GM19240 (cell line): ENCODE data around the gene ADRB2.

Experiments used
- DNase-seq: peaks from one replicate; pipeline ENCODE4 v3.0.0; 2011; ENCODE audit warnings: low spot score; ENCODE audit not compliant: insufficient read length

The ADRB2 gene

DNA sequence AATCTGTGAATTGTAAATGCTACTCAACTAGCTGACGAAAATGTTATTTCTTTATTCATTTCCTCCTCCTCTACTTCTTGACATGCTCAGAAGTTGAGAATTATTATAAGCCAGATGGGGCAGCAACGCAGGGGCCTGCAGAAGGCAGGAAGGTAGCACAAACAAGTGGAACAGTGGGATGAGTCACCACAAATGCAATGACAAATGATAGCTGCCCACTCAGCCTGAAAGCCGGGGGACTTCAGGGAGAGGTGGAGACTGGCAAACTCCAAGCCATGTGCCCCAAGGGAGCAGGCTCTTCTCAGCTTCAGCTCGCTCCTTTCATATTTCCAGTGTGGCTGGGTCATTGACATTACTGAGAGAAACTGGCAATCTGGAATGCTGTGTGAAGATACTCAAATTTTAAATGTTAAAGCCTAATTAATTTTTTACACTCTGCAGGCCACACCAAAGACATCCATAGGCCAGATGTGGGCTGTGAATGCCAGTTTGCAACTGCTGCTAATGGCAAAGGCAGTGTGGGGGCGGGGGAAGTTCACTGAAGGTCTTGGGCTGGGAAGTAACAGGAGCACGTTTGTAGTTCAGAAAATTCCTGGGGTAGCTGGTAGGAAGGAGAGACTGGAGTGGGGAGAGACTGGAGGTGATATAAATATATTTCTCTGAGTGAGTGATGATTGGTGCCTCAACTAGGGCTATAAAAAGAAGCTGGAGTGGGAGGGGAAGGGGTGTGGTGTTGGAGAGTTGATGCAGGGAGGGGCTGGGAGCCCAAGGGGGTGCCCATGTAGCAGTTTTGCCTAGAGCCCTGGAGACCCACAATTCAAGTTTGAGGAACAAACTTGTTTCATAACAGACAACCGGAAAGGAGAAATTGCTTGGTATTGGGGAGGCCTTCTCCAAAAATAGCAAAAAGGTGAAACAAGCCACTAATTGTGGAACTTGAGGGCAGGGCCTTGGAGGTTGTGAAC is 20.8 kb upstream of the ADRB2 start:
- DNase-seq, result no peak

DNA sequence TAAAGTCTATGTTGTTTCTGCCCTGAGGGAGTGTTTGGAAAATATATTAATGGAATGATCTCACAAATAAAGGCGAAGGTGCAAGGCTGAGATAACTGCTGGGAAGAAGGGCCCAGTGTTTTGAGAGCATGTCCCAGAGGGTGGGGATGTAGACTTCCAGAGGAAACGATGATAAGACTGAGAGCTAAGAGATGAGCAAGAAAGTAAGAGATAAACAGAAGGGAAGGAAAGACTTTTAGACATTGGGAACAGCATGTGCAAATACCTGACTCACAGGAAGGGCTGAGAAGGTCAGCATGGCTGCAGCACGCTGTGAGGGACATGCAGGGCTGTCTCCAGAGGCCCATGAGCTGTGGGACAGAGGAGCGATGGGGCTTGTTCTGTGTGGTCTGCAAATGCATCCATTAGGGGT is 19.9 kb upstream of the ADRB2 start:
- DNase-seq, result no peak

DNA sequence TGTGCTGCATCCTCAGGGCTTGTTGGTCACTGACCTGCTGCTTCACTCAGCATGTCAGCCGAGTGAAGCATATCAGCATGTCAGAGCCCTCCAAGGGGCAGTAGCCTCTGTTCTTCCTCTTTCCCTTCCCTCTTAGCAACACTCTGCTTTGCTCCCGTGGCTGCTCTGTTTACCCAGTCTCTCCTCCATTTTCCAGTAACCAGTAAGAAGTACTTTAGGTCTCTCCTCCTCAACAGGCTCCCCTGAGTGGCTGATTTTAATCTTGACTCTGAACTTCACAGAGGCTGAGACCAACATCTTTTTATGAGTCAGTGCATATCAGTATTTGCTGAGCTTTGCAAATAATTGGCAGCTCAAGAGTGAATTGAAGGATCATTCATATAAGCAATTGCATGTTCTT is 18.6 kb upstream of the ADRB2 start:
- no peak for DNase-seq

DNA sequence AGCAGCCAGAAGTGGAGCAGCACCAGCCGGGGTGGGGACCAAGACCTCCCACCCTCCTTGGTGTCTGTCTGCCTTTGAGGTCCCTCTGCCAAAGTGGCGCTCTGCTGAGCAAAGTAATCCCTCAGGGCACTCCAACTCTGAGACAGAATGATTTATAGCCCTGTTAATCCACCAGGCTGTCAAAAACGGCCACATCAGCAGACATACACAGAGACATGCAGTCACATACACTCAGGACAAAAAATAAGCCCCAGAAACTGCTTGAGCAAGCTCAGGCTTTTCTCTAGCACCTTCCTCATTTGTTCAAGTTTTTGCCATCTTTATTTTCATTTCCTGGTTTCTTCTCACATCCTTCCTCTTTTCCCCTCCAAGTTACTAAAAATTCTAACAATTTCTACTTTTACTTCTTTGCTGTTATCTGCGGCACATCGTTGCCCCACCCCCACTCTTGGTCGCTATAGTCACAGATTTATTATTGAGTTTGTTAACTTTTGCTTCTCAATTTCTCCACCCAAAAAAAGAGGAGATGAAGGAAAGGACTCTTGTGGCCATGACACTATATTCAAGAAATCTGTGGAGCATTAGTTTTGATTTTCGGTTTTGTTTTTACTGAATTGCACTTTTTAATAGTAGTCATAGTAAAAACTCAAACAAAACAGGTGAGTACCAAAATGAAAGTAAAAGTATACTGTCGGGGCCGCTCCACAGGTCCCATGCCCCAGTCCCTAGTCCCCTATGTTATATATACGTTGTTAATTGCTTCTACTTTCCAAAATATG is 17.4 kb upstream of the ADRB2 start:
- no peak for DNase-seq

DNA sequence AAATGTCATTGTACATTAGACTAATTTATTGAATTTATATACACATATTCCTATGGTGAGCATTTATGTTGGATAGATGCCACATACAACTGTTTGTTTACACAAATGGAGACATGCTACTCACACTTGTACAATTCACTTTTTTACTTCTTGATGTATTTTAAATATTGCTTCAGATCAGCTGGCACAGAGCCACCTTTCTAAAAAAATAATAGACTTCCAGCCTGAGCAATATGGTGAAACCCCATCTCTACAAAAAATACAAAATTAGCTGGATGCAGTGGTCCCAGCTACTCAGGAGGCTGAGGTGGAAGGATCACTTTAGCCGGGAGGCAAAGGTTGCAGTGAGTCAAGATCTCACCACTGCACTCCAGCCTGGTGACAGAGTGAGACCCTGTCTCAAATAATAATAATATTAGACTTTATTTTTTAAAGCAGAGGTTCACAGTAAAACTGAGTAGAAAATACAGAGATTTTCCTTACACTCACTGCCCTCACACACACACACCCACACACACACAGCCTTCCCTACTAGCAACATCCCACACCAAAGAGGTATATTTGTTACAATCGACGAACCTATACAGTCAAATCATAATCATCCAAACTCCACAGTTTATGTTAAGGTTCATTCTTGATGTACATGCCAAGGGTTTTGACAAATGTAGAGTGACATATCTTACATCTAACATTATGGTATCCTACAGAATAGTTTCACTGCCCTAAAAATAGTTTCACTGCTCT is 16.5 kb upstream of the ADRB2 start:
- no peak for DNase-seq

DNA sequence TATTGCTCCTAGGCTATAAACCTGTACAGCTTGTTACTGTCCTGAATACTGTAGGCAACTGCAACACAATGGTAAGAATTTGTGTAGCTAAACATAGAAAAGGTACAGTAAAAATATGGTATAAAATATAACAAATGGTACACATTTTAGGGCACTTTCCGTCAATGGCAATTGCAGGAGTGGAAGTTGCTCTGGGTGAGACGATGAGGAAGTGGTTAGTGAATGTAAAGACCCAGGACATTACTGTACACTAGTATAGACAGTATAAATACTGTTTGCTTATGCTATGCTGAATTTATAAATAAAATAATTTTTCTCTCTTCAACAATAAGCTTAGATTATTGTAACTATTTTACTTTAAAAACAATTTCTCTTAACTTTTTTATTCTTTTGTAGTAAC is 15.6 kb upstream of the ADRB2 start:
- no peak for DNase-seq

DNA sequence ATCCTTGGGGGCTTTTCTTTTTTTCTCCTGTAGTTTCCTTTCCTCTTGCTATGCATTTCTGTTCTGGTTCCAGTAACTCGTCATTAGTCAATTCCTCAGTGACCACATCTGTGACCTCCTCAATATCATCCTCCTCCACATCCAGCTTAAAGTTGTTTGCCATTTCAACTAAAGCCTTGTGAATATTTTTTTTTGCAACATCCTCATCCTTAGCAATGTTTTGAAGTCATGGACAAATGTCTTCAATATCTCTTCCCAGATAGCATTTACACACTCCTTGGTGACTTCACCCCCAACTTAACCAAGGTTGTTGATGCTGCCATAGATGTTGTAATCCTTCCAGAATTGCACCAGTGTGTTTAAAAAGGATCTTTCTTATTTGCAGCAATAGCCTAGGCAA is 14.7 kb upstream of the ADRB2 start:
- DNase-seq, result no peak

DNA sequence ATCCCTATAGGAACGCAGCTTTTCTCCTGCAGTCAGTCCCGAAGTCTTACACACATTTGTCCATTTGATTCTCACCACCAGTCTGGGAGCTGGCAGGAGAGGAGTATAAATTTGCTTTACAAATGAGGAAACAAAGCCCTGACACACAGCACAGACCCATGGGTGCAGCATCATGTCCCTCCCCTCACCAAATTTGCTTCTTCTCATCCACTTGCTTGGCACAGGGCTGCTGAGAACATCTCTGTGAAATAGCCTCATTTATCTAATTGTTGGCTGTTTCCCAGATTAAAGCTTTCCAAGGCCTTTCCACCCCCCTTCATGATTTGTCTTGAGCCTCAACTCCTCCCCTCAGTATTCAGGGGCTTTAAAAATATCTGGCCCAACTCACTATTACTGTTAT is 11.3 kb upstream of the ADRB2 start:
- no peak for DNase-seq

DNA sequence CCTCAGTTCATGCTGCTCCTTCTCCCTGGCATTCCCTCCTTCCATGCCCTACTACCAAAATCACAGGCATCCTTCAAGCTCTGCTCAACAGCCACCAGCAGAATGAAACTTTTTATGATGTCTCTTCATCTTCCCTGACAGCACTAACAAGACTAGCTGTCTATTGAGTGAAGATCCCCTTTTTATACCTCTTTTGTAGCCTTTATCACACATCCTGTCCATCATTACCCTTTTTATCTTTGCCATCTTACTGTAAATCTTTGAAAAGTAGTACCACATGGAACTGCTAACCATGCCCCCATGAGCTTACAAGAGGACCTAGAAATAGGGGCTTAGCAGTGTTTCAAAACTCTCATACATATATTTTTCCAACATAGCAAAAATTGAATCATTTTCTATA is 10.8 kb upstream of the ADRB2 start:
- DNase-seq, result no peak

DNA sequence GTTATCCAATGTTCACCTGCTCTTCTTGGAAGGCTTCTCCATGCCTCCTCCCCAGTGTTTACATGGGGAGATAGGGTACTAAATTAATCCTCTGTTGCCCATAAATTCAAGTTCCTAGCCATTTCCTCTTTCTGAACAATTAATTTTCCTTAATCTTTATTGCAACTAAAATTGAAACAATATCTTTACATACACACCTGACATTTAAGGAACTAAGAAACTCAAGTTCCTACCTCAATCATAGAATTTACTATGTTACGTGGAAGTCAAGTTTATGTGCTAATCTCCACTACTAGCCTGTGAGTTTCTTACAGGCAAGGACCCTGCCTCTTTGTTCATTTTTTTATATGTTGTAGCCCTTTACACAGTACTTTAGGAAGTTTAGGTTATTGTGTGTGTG is 10.1 kb upstream of the ADRB2 start:
- DNase-seq, result no peak

DNA sequence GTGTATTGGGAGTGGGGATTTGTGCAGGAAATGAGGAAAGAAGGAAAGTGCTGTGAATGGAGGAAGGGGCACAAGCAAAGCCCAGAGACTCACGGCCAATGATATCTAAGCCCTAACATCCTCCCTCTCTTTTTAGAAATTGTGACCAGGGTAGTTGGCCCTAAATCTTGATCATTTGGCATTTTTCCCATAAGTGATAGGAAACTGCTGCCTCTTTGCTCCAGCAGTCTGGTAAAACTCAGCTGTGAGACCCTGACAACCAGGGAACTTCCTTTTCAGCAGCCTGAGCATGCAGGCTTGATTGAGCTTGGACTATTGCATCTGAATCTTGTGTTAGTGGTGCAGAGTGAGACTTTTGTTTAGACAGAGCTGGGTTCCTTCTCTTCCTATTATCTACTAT is 9.6 kb upstream of the ADRB2 start:
- DNase-seq, result no peak

DNA sequence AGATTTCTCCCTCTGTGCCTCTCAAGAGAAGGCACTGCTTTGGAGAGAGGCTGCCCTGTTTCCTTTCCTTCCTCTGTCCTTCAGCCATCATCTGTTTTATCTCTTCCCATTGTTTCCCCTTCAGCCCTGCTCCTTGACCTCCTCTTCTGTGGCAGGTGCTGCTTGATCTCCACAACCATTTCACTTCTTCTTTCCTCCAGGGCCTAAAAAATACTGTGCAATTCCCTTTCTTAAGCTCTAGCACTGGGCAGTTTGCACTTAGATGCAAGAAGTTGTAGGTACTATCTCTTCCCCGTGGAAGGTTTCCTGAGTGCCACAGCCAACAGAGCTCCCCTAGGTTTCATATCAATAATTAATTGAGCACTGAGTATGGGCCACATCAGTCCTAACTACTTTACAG is 8.8 kb upstream of the ADRB2 start:
- no peak for DNase-seq

DNA sequence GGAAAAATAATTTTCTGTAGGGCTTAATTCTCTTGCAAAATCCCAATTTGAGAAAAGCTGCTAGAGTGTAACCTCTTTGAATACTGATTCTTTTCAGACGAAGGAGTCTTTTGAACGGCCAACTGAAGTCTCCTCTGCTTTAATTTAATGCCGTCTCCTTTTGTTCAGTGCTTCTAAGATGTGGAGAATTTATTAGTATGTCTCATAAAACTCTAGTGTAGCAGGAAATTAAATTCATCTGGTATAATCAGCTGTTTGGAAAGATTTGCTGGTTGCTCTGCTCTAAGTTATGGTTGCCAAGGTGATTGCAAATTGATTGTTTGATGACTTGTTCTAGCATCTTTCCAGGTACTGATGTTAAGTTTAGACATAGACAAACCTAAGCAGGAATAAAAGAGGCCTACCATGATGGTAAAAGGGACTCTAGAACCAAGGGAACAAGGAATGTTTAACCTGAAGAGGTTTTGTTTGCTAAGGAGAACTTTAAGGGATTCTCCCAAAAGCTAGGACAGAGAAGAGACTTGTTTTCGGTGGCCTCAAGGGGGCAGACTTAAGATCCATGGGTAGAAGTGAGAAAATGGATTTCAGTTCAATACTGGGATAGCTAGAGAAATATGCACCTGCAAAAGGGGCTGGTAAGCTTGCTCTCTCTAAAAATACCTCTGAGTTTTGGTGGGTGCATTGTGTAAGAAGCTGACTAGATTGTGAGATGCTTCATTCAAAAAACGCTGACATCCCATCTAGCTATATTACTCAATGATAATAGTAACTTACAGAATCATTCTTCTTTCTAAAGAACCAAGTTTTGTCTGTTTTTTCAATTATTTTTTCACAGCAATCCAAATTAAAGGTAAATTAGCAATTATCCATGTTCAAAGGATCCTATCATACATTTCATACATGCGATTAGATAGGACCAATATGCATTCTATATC is 5.7 kb upstream of the ADRB2 start:
- no peak for DNase-seq

DNA sequence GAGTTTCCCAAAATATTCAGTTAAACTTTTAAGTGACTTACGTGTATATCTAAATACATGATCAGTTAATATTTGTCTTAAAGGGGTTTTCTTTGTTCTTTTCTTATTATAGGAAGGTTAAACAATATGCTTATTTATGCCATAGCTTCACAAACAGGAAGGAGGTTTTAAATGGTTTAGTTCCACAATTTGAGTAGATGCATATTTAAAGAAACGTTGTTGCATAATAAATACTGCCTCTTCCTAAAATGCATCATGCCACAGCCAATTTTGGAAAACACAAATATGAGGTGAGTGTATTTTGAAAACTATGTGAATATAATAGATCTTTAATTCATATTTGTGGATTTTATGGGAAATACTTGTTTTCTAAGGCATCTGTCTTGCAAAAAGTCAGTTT is 2.5 kb upstream of the ADRB2 start:
- no peak for DNase-seq

DNA sequence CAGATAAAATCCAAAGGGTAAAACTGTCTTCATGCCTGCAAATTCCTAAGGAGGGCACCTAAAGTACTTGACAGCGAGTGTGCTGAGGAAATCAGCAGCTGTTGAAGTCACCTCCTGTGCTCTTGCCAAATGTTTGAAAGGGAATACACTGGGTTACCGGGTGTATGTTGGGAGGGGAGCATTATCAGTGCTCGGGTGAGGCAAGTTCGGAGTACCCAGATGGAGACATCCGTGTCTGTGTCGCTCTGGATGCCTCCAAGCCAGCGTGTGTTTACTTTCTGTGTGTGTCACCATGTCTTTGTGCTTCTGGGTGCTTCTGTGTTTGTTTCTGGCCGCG is 727 bp upstream of the ADRB2 start:
- no peak for DNase-seq

DNA sequence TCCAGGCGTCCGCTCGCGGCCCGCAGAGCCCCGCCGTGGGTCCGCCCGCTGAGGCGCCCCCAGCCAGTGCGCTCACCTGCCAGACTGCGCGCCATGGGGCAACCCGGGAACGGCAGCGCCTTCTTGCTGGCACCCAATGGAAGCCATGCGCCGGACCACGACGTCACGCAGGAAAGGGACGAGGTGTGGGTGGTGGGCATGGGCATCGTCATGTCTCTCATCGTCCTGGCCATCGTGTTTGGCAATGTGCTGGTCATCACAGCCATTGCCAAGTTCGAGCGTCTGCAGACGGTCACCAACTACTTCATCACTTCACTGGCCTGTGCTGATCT is 294 bp downstream of the ADRB2 start:
- DNase-seq, result no peak

DNA sequence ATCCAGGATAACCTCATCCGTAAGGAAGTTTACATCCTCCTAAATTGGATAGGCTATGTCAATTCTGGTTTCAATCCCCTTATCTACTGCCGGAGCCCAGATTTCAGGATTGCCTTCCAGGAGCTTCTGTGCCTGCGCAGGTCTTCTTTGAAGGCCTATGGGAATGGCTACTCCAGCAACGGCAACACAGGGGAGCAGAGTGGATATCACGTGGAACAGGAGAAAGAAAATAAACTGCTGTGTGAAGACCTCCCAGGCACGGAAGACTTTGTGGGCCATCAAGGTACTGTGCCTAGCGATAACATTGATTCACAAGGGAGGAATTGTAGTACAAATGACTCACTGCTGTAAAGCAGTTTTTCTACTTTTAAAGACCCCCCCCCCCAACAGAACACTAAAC is 1.3 kb downstream of the ADRB2 start:
- DNase-seq, result no peak

DNA sequence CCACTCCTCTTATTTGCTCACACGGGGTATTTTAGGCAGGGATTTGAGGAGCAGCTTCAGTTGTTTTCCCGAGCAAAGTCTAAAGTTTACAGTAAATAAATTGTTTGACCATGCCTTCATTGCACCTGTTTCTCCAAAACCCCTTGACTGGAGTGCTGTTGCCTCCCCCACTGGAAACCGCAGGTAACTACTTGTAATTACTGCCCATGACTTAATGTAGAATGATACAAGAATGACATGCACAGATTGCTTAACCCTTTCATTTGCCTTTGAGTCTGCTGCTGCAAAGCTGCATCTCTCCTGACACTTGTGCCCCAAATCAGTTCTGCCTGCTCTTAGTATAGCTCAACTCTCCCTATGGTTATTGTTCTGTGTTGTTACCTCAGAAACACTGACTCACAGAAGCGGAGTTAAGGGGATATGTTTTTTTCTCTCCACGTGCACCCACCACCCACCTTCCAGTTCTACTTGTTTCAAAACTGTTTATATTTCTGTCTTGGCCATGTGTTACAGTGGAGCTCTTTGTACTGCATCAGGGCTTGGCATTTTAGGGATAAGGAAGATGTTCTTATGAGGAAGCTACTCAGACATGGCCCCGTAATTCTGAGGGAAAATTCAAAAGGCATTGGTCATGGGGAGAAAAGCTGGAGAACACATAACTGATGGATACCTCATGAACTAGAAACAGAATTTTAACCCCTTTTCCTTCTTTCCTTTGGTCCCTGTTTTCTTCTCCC is 2.3 kb downstream of the ADRB2 start:
- no peak for DNase-seq

DNA sequence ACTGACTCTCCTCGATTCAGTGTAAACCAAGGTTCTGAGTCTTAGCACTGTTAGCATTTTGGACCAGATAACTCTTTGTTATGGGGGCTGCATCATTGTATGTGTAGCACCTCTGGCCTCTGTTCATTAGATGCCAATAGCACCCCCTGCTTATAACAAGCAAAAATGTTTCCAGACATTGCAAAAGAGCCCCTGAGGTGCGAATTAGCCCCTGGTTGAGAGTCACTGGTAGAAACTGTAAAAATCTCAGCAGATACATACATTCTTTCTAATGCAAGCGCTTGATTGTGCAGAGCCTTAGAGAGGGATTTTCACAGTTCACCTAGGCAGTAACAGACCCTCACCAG is 2.8 kb downstream of the ADRB2 start:
- DNase-seq, result no peak

DNA sequence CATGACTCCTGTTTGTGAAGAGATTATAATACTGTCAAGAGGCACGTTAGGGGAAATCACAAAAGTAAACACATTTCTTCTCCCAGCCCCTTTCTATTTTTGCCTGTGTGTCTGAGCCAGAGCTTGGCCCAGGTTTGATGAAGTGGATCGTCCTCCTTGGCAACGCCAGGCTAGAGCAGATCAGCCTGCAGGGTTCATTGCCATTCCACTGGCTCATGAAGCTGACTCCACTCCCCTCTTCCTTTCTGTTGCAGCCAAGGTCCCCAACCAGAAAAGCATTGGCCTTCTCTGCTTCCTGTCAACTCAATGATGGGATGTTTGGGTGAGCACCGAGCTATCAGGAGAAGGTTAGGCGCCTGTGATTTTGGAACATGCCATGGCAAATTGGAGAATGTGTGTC is 3.3 kb downstream of the ADRB2 start:
- no peak for DNase-seq

DNA sequence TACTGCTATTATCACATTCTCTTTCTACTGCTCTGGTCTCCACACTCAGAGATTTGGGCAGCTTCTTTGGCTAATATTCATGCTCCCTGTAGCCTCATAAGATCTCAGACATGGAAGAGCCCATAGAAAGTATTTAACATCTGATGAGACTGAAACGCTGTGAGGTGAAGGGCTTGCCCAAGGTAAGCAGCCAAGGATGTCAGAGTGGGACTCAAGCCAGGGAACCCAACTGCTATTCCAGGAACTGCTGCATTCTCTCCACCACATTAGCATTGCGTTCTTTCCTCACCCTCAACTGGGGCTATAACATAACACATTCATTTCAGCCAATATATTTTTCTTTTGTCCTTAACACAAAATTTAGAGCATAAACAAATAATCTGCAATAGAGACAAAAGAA is 3.8 kb downstream of the ADRB2 start:
- DNase-seq, result no peak
